Femur (tissue), 1 donor: ENCODE data around the gene ZNF385C.

ENCODE experiments used
- DNase-seq: peaks from one replicate; pipeline ENCODE4 v3.0.0-alpha.2; 2017

The ZNF385C gene

GRCh38 chr17:41977991-41978390, 120.3 kb downstream of the ZNF385C start:
- no peak for DNase-seq

GRCh38 chr17:41976142-41976768, 122.0 kb downstream of the ZNF385C start:
- no peak for DNase-seq
